GM10266 (cell line): ENCODE data around the gene HTR3A.

Experiments used
- DNase-seq: peaks from one replicate; pipeline ENCODE4 v3.0.0; 2012; ENCODE audit errors: extremely low spot score
- TF ChIP-seq, protein P1 (sequence below): IDR thresholded peaks from 2 replicates; pipeline ENCODE4 v1.5.1; 2012; ENCODE audit warnings: mild to moderate bottlenecking, low read depth; ENCODE audit not compliant: control insufficient read depth, insufficient read depth; ENCODE audit errors: missing control alignments

Gene HTR3A

DNA sequence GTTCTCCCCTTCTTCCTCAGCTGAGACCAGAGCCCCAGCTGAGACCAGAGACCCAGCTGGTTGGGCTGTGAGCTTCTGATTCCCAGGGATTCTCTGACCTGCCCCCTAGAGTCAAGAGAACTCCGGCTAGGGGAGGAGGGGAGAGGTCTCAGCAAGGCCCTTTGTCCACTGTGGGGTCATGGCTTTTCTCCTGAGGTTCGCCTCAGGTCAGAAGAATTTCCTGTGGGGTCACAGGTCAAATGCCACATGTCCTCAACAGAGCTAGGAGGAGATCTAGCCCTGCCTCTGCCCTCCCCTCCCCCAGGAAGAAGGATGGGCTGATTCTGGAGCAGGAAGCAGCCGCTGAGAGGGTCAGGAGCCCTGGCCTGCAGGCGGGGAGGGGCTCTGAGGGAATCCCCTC is 23.7 kb downstream of the HTR3A start:
- DNase-seq, result no peak
- TF ChIP-seq, protein P1, sequence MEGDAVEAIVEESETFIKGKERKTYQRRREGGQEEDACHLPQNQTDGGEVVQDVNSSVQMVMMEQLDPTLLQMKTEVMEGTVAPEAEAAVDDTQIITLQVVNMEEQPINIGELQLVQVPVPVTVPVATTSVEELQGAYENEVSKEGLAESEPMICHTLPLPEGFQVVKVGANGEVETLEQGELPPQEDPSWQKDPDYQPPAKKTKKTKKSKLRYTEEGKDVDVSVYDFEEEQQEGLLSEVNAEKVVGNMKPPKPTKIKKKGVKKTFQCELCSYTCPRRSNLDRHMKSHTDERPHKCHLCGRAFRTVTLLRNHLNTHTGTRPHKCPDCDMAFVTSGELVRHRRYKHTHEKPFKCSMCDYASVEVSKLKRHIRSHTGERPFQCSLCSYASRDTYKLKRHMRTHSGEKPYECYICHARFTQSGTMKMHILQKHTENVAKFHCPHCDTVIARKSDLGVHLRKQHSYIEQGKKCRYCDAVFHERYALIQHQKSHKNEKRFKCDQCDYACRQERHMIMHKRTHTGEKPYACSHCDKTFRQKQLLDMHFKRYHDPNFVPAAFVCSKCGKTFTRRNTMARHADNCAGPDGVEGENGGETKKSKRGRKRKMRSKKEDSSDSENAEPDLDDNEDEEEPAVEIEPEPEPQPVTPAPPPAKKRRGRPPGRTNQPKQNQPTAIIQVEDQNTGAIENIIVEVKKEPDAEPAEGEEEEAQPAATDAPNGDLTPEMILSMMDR, result no peak

DNA sequence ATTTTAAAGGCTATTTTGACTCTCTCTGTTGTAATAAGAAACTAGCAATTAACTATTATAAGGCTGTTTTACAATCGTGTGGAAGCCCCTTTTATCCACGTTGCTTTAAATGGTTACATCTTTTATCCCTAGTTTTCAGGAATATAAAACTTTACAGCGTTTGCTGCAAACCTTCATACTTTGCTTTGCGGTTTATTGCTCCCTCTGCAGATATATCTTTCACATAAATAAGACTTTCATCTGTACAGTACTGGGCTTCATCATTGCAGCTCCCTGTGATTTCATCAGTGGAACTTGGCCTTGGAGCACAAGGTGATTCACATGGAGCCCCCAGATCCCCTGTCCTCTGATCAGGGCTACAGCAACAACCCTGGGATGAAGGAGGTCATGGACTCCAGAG is 25.6 kb downstream of the HTR3A start:
- TF ChIP-seq, protein P1, result no peak
- DNase-seq, result no peak

DNA sequence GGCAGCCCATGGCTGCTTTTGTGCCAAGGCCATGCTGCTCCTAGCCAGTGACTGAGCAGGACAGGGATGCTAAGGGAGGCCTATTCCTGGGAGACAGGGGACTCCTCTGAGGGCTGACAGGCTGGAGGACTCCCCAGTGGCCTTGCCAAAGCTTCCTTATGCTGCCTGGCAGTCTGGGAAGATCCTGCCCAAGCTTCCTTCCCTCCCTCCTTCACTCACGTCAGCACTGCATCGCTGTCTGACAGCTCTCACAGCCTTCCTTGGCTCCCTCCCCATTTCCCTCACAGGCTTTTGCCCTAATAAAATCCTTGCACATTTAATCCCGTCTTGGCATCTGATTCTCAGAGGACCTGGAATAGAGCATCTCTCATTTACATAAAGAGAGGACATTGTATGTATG is 26.5 kb downstream of the HTR3A start:
- no peak for DNase-seq
- TF ChIP-seq, protein P1, result no peak

DNA sequence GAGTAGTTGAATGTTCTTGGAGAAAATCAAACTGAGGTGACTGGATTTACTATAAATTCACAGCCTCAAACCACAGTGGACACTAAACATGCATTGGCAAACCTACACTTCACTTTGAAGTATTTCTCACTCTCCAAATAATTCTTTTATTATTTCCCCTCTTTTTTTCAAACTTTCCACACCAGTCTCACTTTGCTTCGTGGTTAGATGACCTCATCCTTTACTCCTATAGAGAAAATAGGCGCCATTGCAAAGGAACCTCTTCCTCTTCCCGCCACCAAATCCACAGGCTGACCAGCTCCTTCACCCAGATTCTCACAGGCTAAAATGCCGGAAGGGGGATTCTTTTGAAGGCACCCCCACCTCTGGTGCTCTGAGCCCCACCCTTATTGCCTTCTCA is 33.4 kb downstream of the HTR3A start:
- no peak for DNase-seq
- TF ChIP-seq, protein P1, result no peak

DNA sequence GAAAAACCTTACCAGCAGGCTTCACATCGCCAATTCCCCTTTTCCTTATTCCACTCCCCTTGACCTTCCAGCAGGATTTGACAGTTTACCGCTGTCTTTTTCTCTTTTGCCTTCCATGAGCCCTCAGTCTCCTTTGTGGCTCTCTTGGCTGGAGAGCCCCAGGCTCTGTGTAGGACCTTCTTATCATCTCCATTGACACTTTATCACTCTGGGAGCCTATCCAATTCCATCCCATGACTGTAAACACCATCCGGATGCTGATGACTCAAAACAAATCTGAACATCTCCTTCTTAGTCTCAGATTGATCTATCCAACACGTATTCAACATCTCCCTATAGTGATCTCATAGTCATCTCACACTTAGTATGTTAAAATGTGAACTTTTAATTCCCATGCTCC is 36.0 kb downstream of the HTR3A start:
- TF ChIP-seq, protein P1, result no peak

DNA sequence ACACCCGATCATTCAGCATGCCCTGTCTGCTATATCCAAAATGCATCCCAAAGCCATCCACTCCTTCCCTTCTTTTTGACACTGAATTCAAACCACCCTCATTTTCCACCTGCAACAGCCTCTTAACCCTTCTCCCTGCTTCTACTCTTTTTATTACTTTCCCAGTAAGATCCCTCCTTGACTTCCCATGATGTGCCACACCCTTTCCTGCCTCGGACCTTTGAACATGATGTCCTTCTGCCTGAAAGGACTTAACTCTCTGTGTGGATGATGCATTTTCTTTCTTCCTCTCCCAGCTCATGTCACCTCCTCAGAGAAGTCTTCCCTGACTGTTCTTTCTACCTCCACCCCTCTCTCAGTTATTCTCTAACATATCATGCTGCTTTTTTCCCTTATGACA is 36.5 kb downstream of the HTR3A start:
- TF ChIP-seq, protein P1, result no peak
- DNase-seq, result no peak

More for the DNA sequence above, 36.0 kb downstream of the HTR3A start:
- no peak for DNase-seq

DNA sequence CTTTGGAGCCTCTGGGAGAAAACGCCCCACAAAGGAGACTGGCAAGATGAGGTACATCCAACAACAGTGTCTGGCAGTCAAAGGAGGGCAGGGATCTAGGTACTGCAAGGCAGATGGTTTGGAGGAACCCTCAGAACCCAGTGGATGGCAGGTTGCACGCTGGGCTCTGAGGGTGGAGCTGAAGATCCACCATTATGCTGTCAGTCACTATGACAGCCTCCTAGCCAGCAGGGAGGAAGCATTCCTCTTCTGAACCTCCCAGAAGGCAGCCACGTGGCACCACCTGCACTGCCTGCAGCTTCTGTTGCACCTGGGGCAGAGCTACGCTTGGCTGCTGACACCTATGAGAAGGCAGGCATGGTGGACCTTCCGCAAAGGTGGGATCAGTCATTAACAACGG is 40.2 kb downstream of the HTR3A start:
- no peak for DNase-seq
- TF ChIP-seq, protein P1, result no peak
